Measurements from ENCODE around the gene CHTOP.

GRCh38 chr1:153643100-153643499 is 9.2 kb downstream of the CHTOP start:
- TF ChIP-seq CTCF (conservative IDR thresholded peaks at IDR 0.05; ENCODE audit: low read depth in 2 of 2) (no peak), EZH2 (IDR thresholded peaks at IDR 0.05; ENCODE audit: low read depth, unreplicated experiment) (no peak), JUNB (IDR thresholded peaks at IDR 0.05; ENCODE audit: unreplicated experiment) (no peak)
